Central memory CD8-positive, alpha-beta T cell (primary cell): ENCODE results near the gene FARS2.

Experiments
- ATAC-seq: fragments of 150-1000 bp; cut with Tn5 transposase; replicated peaks from 2 replicates; pipeline ENCODE4 v1.10.0; 2022; ENCODE audit warnings: mild to moderate bottlenecking, moderate FRiP score, moderate number of reproducible peaks; ENCODE audit not compliant: poor library complexity, severe bottlenecking; ENCODE audit errors: extremely low read depth
- DNase-seq, 2 donors: peaks; one replicate each; pipeline ENCODE4 v3.0.0; 2021; ENCODE audit warnings: low spot score in 2 of 2
- H3K27ac Mint-ChIP-seq: one replicate; pipeline ENCODE4 v1.8.0; 2022; ENCODE audit warnings: low read depth, mild to moderate bottlenecking, moderate library complexity, mixed read lengths
- H3K27me3 Mint-ChIP-seq: one replicate; pipeline ENCODE4 v1.8.0; 2022; ENCODE audit warnings: mixed read lengths
- H3K36me3 Mint-ChIP-seq: one replicate; pipeline ENCODE4 v1.8.0; 2022; ENCODE audit warnings: mild to moderate bottlenecking, moderate library complexity, mixed read lengths; ENCODE audit not compliant: insufficient read depth
- H3K4me1 Mint-ChIP-seq: one replicate; pipeline ENCODE4 v1.8.0; 2022; ENCODE audit warnings: mixed read lengths
- H3K4me3 Mint-ChIP-seq: one replicate; pipeline ENCODE4 v1.8.0; 2022; ENCODE audit warnings: mild to moderate bottlenecking, moderate library complexity, mixed read lengths
- H3K9me3 Mint-ChIP-seq: one replicate; pipeline ENCODE4 v1.8.0; 2022; ENCODE audit warnings: mixed read lengths

Gene FARS2

GRCh38 chr6:5482619-5483018 is 221.3 kb downstream of the FARS2 start:
- ATAC-seq, result no peak
- Mint-ChIP-seq H3K4me3 (no peak overlapping the region), H3K4me1 (peaks cover 10% of the 10 kb centered on the region), H3K36me3 (no peaks in the 10 kb centered on the region), H3K27me3 (no peaks in the 10 kb centered on the region), H3K9me3 (no peaks in the 10 kb centered on the region), H3K27ac (no peak overlapping the region)
- DNase-seq, result no peak

DNA sequence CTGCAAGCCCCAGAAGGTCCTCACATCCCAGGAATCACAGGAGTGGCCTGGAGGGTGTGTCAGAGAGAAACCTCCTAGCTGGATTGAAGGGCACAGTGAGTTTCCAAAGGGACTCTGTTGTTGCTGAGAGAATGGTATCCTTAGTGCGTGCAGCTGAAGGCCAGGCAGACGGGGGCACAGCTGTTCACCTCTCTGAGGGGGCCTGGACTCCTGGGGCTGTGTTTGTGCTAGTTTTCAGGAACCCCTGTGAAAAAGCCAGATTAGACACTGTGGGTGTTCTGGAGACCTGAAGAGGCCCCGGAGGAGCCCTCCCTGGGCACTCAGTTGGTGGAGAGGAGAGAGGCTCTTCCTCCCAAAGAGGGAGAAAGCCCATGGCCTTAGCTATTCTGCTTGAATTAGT is 223.4 kb downstream of the FARS2 start:
- no peak overlapping the region for H3K27ac Mint-ChIP-seq
- H3K27me3 Mint-ChIP-seq, result no peaks in the 10 kb centered on the region
- DNase-seq, result no peak
- H3K9me3 Mint-ChIP-seq, result no peaks in the 10 kb centered on the region
- H3K4me1 Mint-ChIP-seq, result peaks cover 10% of the 10 kb centered on the region
- H3K4me3 Mint-ChIP-seq, result no peak overlapping the region
- ATAC-seq, result no peak
- H3K36me3 Mint-ChIP-seq, result no peaks in the 10 kb centered on the region

DNA sequence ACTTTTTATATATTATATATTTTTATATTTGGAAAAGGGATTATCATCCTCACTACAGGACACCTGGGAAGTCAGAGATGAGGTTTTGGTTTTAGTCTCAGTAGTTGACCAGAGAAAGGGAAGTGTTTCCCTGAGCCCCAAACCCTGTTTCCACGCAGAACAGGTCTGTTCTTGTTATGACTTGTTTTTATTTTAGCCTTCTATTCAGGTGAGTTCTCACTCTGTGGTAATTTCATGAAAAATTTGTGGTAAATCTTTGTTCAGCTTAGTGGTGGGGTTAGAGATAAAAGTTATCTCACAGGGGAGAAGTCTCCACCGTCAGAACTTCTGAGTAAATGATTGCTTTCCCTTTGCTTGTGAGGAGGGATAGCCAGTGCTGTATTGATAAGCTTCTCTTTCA is 224.9 kb downstream of the FARS2 start:
- Mint-ChIP-seq H3K27me3 (no peaks in the 10 kb centered on the region), H3K4me1 (peaks cover 5% of the 10 kb centered on the region), H3K36me3 (no peaks in the 10 kb centered on the region), H3K9me3 (no peaks in the 10 kb centered on the region), H3K4me3 (no peak overlapping the region), H3K27ac (no peak overlapping the region)
- DNase-seq (no peak), ATAC-seq (no peak)

DNA sequence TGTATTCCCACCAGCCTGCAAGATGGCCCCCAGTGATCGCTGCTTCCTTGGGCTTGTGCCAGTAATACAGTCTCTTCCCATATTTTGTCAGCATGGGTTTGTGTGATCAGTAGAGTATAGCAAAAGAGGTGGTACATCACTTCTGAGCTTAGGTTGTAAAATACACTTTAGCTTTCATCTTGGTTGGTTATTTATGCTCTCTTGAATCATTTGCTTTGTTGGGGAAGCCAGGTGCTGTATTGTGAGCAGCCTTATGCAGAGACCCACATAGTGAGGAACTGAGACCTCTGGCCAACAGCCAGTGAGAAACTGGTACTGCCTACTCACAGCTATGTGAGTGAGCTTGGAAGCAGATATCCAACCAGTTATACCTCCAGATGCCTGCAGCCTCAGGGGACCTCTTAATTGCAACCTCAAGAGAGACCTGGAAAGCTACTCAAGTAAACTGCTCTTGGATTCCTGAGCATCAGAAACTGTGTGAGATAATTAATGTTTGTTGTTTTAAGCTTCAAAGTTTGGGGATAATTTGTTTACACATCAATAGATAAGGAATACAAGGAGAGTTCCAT is 229.3 kb downstream of the FARS2 start:
- H3K4me3 Mint-ChIP-seq, result no peak overlapping the region
- no peaks in the 10 kb centered on the region for H3K9me3 Mint-ChIP-seq
- H3K36me3 Mint-ChIP-seq, result no peaks in the 10 kb centered on the region
- no peaks in the 10 kb centered on the region for H3K27me3 Mint-ChIP-seq
- ATAC-seq (no peak), DNase-seq (no peak)
- H3K4me1 Mint-ChIP-seq, result peaks cover 5% of the 10 kb centered on the region
- no peak overlapping the region for H3K27ac Mint-ChIP-seq

- DNase-seq (no peak), ATAC-seq (no peak)
- no peaks in the 10 kb centered on the region for H3K36me3 Mint-ChIP-seq
- H3K4me1 Mint-ChIP-seq, result peaks cover 5% of the 10 kb centered on the region
- H3K27me3 Mint-ChIP-seq, result no peaks in the 10 kb centered on the region
- H3K27ac Mint-ChIP-seq, result no peak overlapping the region
- no peaks in the 10 kb centered on the region for H3K9me3 Mint-ChIP-seq
- H3K4me3 Mint-ChIP-seq, result no peak overlapping the region
These were observed 231.0 kb downstream of the FARS2 start for GRCh38 chr6:5492356-5492755.

DNA sequence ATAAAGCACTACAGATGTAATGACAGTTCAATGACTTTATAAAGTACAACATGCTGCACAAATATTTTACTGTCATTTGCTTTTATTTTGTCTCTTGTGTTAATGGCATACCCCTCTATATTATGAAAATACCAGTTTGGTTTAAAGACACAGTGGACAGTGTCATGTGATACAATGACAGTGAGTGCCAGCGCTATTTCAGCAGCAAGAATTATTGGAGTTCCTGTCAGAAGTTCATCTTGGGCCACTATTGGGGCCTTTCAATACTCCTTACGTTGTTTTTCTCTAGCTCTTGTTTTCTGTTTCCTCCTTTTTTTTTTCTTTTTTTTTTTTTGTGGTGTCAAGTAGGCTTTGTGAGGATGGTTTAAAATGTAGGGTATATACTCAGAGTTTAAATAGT is 232.5 kb downstream of the FARS2 start:
- ATAC-seq (no peak), DNase-seq (no peak)
- Mint-ChIP-seq H3K4me1 (peaks cover 5% of the 10 kb centered on the region), H3K27me3 (no peaks in the 10 kb centered on the region), H3K9me3 (no peaks in the 10 kb centered on the region), H3K36me3 (no peaks in the 10 kb centered on the region), H3K4me3 (no peak overlapping the region), H3K27ac (no peak overlapping the region)

DNA sequence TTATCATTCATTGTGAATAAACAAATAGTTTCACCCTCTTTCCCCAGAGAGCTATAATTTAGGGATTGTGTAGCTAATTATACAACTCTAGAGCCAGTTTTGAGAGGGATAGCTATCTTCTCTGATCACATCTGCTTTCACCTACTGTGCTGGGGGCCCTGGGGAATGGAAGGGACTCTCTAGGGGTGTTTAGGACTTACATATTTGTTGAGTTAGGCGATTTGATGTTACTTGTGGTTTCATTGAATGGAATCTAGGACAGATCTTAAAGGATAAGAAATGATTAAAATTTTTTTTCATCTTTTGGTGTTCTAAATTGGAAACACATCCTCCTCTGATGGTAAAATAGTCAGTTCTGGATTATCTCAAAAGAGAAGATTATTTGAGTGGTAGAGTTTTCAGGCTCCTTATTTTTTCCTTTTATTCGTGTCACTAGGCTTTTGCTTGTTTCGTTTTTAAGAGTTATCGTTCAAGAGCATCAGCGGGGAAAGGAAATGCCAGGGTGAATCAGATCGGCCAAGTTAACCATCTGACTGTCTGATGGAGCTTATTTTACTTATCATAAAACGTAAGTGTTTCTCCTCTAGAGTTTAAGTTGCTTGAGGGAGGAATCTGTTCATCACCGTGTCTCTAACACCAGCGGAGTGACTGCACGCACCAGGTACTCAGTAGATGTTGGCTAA is 236.7 kb downstream of the FARS2 start:
- H3K27ac Mint-ChIP-seq, result no peak overlapping the region
- H3K36me3 Mint-ChIP-seq, result no peaks in the 10 kb centered on the region
- ATAC-seq (no peak), DNase-seq (no peak)
- no peaks in the 10 kb centered on the region for H3K9me3 Mint-ChIP-seq
- H3K4me3 Mint-ChIP-seq, result no peak overlapping the region
- no peaks in the 10 kb centered on the region for H3K27me3 Mint-ChIP-seq
- peaks cover 11% of the 10 kb centered on the region for H3K4me1 Mint-ChIP-seq

DNA sequence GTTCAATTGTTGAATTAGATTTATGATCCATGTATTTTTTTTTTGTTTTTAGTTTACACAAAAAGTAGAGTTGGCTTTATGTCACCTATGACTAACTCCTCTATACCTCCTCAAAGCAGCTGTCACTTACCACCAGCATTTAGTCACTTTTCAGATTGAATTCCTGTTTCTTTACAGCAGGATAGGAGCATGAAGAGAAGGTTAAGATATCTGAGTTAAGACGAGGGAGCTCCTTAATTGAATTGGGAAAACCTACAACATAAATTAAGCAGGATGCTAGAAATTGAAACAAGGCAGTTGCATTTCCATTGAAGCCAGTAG is 237.2 kb downstream of the FARS2 start:
- H3K4me3 Mint-ChIP-seq, result no peak overlapping the region
- H3K9me3 Mint-ChIP-seq, result no peaks in the 10 kb centered on the region
- peaks cover 11% of the 10 kb centered on the region for H3K4me1 Mint-ChIP-seq
- H3K27ac Mint-ChIP-seq, result no peak overlapping the region
- ATAC-seq (no peak), DNase-seq (no peak)
- no peaks in the 10 kb centered on the region for H3K36me3 Mint-ChIP-seq
- H3K27me3 Mint-ChIP-seq, result no peaks in the 10 kb centered on the region

DNA sequence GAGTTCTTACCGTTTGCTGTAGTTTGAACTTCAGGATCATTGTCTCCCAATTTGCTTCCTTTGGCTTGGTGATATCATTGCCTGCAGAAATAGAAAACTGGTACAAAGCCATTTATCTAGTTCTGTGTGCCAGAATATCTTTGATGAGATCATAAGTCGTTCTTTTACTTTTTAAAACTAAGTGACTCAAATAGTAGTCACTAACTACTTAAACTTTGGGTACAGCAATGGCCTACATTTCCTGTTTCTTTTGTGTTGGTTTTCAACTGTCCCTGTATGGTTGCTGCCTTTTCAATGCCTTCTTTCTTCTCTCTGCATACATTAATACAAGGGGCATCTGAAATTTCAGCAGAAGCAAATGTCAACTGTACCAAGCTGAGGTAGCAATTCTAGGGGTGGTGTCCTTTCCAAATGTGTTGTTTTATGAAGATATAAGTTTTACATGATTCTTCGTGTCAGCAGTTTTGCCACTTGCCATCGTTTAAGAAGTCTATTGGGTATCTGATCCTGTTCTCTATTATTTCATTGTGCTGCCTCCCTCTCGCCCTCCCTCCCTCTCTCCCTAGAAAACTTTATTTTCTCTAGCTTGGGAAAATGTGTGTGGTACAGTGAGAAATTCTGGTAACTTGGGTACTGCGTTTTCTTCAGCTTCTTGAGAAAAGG is 238.5 kb downstream of the FARS2 start:
- Mint-ChIP-seq H3K27me3 (no peaks in the 10 kb centered on the region), H3K27ac (no peak overlapping the region)

GRCh38 chr6:5501837-5502236 is 240.5 kb downstream of the FARS2 start:
- H3K36me3 Mint-ChIP-seq, result no peaks in the 10 kb centered on the region
- H3K4me1 Mint-ChIP-seq, result peaks cover 16% of the 10 kb centered on the region
- H3K4me3 Mint-ChIP-seq, result no peak overlapping the region
- no peak for DNase-seq
- H3K27me3 Mint-ChIP-seq, result no peaks in the 10 kb centered on the region
- ATAC-seq, result no peak
- no peak overlapping the region for H3K27ac Mint-ChIP-seq
- no peaks in the 10 kb centered on the region for H3K9me3 Mint-ChIP-seq

More for the DNA sequence above, 238.5 kb downstream of the FARS2 start:
- ATAC-seq (no peak), DNase-seq (no peak)
- peaks cover 11% of the 10 kb centered on the region for H3K4me1 Mint-ChIP-seq
- H3K36me3 Mint-ChIP-seq, result no peaks in the 10 kb centered on the region
- H3K4me3 Mint-ChIP-seq, result no peak overlapping the region
- H3K9me3 Mint-ChIP-seq, result no peaks in the 10 kb centered on the region

DNA sequence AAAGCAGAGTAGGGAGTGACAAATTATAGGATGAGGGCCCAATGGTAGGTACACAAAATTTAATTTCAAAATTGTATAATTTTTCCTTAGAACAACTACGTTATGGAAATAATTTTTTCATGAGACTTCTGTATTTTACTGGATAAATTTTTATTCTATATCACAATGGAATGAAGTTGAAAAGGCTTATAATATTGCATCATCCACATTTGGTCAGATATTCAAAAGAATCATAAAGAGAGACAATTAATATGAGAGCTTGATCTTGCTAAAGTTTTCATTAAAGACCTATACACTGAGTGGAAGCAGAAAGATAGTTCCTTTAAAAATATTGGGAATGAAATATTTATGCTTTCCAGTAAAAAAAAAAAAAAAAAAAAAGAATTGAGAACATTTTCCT is 242.8 kb downstream of the FARS2 start:
- Mint-ChIP-seq H3K4me1 (peaks cover 33% of the 10 kb centered on the region), H3K36me3 (no peaks in the 10 kb centered on the region), H3K4me3 (no peak overlapping the region), H3K9me3 (no peaks in the 10 kb centered on the region), H3K27ac (no peak overlapping the region), H3K27me3 (no peaks in the 10 kb centered on the region)
- ATAC-seq (no peak), DNase-seq (no peak)

GRCh38 chr6:5506149-5506548 is 244.8 kb downstream of the FARS2 start:
- Mint-ChIP-seq H3K27me3 (no peaks in the 10 kb centered on the region), H3K9me3 (no peaks in the 10 kb centered on the region), H3K27ac (no peak overlapping the region), H3K36me3 (no peaks in the 10 kb centered on the region), H3K4me1 (peaks cover 27% of the 10 kb centered on the region), H3K4me3 (no peak overlapping the region)
- DNase-seq (no peak), ATAC-seq (no peak)

GRCh38 chr6:5506597-5506996 is 245.3 kb downstream of the FARS2 start:
- ATAC-seq (no peak), DNase-seq (no peak)
- no peak overlapping the region for H3K27ac Mint-ChIP-seq
- H3K9me3 Mint-ChIP-seq, result no peaks in the 10 kb centered on the region
- no peaks in the 10 kb centered on the region for H3K36me3 Mint-ChIP-seq
- H3K27me3 Mint-ChIP-seq, result no peaks in the 10 kb centered on the region
- H3K4me1 Mint-ChIP-seq, result peaks cover 27% of the 10 kb centered on the region
- peak overlapping the region; percentile 51 for H3K4me3 Mint-ChIP-seq
